Pancreas (tissue), 10 donors: ENCODE measurements around the gene OR52N5. TPM values are rescaled to one million over a fixed set of nuclear protein-coding genes. Genes with fewer than 3 reads are reported as not detected.

Experiments
- ATAC-seq, 4 donors: fragments of 200-7000 bp; cut with Tn5 transposase; one replicate each; pipeline versions ENCODE4 v1.8.0 to v1.9.1; 2020; ENCODE audit warnings: mild to moderate bottlenecking in 4 of 4, moderate library complexity in 4 of 4
- DNase-seq, 6 donors: peaks; one replicate each; pipeline ENCODE4 v3.0.0-alpha.2; 2020
- FAIRE-seq: peaks from 2 replicates; lab custom pipeline; 2012; peaks lifted over from hg19 to GRCh38; lab: Jason Lieb, UNC
- H3K27ac ChIP-seq, 4 donors: fragments of 200-600 bp; sonication (generic); 1 replicate in 3 of 4; 2 replicates in 1 of 4; pipeline versions ENCODE4 v1.5.0 to v1.8.0; 2020
- H3K27me3 ChIP-seq, 4 donors: fragments of 200-600 bp; one replicate each; pipeline ENCODE4 v1.8.0; 2021
- H3K36me3 ChIP-seq, 3 donors: fragments of 200-600 bp; sonication (generic) in 1 of 3; one replicate each; pipeline versions ENCODE4 v1.5.0 to v1.8.0; 2020 to 2021
- H3K4me1 ChIP-seq, 3 donors: fragments of 200-600 bp; one replicate each; pipeline ENCODE4 v1.8.0; 2021
- H3K4me3 ChIP-seq, 4 donors: fragments of 200-600 bp; sonication (generic) in 2 of 4; one replicate each; pipeline versions ENCODE4 v1.5.0 to v1.8.0; 2020 to 2021
- H3K9me3 ChIP-seq, 4 donors: fragments of 200-600 bp; one replicate each; pipeline ENCODE4 v1.8.0; 2021
- CTCF ChIP-seq, 4 donors: fragments of 200-600 bp; sonication (generic) in 3 of 4; IDR thresholded peaks; one replicate each; pipeline versions ENCODE4 v1.5.0 to v1.8.0; 2021; ENCODE audit warnings: antibody characterized with exemption in 4 of 4
- WGBS, 2 donors: extraction: QIAGEN DNeasy Blood & Tissue Kit; methylation state at CpG; one replicate each; pipeline ENCODE4 v1.1.7; 2013; 5-methylcytosine and 5-hydroxymethylcytosine counted together
- intact Hi-C, 3 donors: fragments of 100-400 bp; cut with DNase I; formaldehyde crosslinking; loops; one replicate each; pipeline versions ENCODE4 v1.11.1 to v1.14.2; 2022
- polyA plus RNA-seq, 2 donors: library from polyadenylated mRNA; stranded (reverse); fragments of 200-250 nt; gene quantifications; one replicate each; pipeline ENCODE4 v1.2.3, GENCODE V29; 2013
- total RNA-seq, 6 donors: library from RNA; stranded (reverse); fragmentation: NEBNext Ultra II Directional in 4 of 6; extraction: Animal tissue kit (Norgen Biotek cat#: 25700) in 4 of 6; gene quantifications; one replicate each; pipeline versions ENCODE4 v1.2.1 to v1.2.4, GENCODE V29; 2021 to 2023
- donor health status: healthy with polysubstance abuse.
- donor health status: DM: no; HTN: no; CAD: no; lungs with moderate emphysema.
- donor health status: DM: no; HTN: no; CAD: no.
- donor health status: control.
- donor health status: control.
- donor health status: Bipolar disorder and iron deficiency.
- donor health status: DM: yes; HTN: yes; CAD: no.
- donor health status: DM: no; HTN: no; CAD: no.
- donor health status: DM: no; HTN: no; CAD: no.
- donor health status: DM: yes; HTN: yes; CAD: no.

OR52N5 gene
- total and polyA plus RNA-seq, 8 donors: 0.12 TPM; not detected in 7

- no peak for TF ChIP-seq CTCF (IDR thresholded peaks at IDR 0.05)
- Histone ChIP-seq H3K36me3 (no peaks in the 10 kb centered on the region), H3K4me3 (no peak overlapping the region), H3K9me3 (no peaks in the 10 kb centered on the region), H3K4me1 (no peaks in the 10 kb centered on the region), H3K27ac (no peak overlapping the region), H3K27me3 (peaks cover 0 to 4% (median 0%) of the 10 kb centered on the region in 4 donors)
- DNase-seq: no peak
- intact Hi-C loops: no loop called here
- ATAC-seq: no peak
- no peak for FAIRE-seq
These were observed 46.1 kb downstream of the OR52N5 start for GRCh38 chr11:5737091-5737490.

GRCh38 chr11:5736396-5736795 lies 46.8 kb downstream of the OR52N5 start, which contains the start of gene OR56B1:
Gene OR56B1, plus strand, starts transcription at chr11:5736448. Its CDS starts 69 bp downstream, at chr11:5736517.
- intact Hi-C loops: no loop called here
- Histone ChIP-seq H3K4me1 (no peaks in the 10 kb centered on the region), H3K9me3 (no peaks in the 10 kb centered on the region), H3K27me3 (peaks cover 0 to 4% (median 0%) of the 10 kb centered on the region in 4 donors), H3K4me3 (no peak within 1 kb of the TSS), H3K36me3 (no peaks in the 10 kb centered on the region), H3K27ac (no peak within 1 kb of the TSS)
- TF ChIP-seq CTCF (IDR thresholded peaks at IDR 0.05): no peak
- FAIRE-seq: no peak
- 67 to 90% methylated on average over 1 of the region's 1 CpG for WGBS, 2 donors
- no peak for ATAC-seq
- no peak for DNase-seq

GRCh38 chr11:5727691-5728090 lies 55.5 kb downstream of the OR52N5 start:
- no peak for FAIRE-seq

GRCh38 chr11:5726351-5726750 lies 56.8 kb downstream of the OR52N5 start:
- TF ChIP-seq CTCF (IDR thresholded peaks at IDR 0.05): no peak
- intact Hi-C loops: no loop called here
- no peaks in the 10 kb centered on the region for H3K9me3 ChIP-seq
- no peak for FAIRE-seq
- 77 to 79% methylated on average over 1 of the region's 1 CpG for WGBS, 2 donors
- ATAC-seq: no peak
- H3K27ac ChIP-seq: no peak overlapping the region
- H3K4me1 ChIP-seq: no peaks in the 10 kb centered on the region
- no peaks in the 10 kb centered on the region for H3K36me3 ChIP-seq
- no peaks in the 10 kb centered on the region for H3K27me3 ChIP-seq
- H3K4me3 ChIP-seq: no peak overlapping the region
- no peak for DNase-seq

More at GRCh38 chr11:5727691-5728090, 55.5 kb downstream of the OR52N5 start:
- H3K36me3 ChIP-seq: no peaks in the 10 kb centered on the region
- H3K4me3 ChIP-seq: no peak overlapping the region
- no peak for DNase-seq
- H3K4me1 ChIP-seq: no peaks in the 10 kb centered on the region
- no peaks in the 10 kb centered on the region for H3K9me3 ChIP-seq
- WGBS, 2 donors: 70 to 91% methylated on average over 1 of the region's 1 CpG
- no peaks in the 10 kb centered on the region for H3K27me3 ChIP-seq
- no peak overlapping the region for H3K27ac ChIP-seq
- no peak for ATAC-seq
- no peak for TF ChIP-seq CTCF (IDR thresholded peaks at IDR 0.05)
- intact Hi-C loops: no loop called here

Other genes starting within 250 kb of the OR52N5 start
- gene OR52H1, start 234.8 kb downstream of the OR52N5 start, total RNA-seq: under 1 TPM in 4 of 6 donors, not detected in 2; 0.17 to 0.31 (median 0.25) TPM
- not detected for gene OR52H1, start 234.8 kb downstream of the OR52N5 start, polyA plus RNA-seq
- not detected for gene OR52B6, start 202.5 kb downstream of the OR52N5 start, total RNA-seq
- not detected for gene OR52B6, start 202.5 kb downstream of the OR52N5 start, polyA plus RNA-seq
- 1 to 10 TPM in 4 of 6 donors, under 1 TPM in 2; 0.76 to 1.7 (median 1.4) TPM for gene TRIM6, start 186.7 kb downstream of the OR52N5 start, total RNA-seq
- gene TRIM6, start 186.7 kb downstream of the OR52N5 start, polyA plus RNA-seq: 1 to 10 TPM; 1.1 to 1.7 TPM
- 1 to 10 TPM in 4 of 6 donors, under 1 TPM in 2; 0.54 to 5.6 (median 1.6) TPM for gene TRIM34, start 158.4 kb downstream of the OR52N5 start, total RNA-seq
- gene TRIM34, start 158.4 kb downstream of the OR52N5 start, polyA plus RNA-seq: 1 to 10 TPM; 1.6 to 3.2 TPM
- gene TRIM5, start 98.3 kb downstream of the OR52N5 start, total RNA-seq: 10 to 100 TPM; 16.1 to 23.8 (median 18.8) TPM
- gene TRIM5, start 98.3 kb downstream of the OR52N5 start, polyA plus RNA-seq: 1 to 10 TPM; 6.4 to 9.8 TPM
- 10 to 100 TPM in 4 of 6 donors, 1 to 10 TPM in 2; 4.1 to 24.7 (median 11.6) TPM for gene TRIM22, start 93.6 kb downstream of the OR52N5 start, total RNA-seq
- 1 to 10 TPM; 9.1 to 9.5 TPM for gene TRIM22, start 93.6 kb downstream of the OR52N5 start, polyA plus RNA-seq
- not detected for gene OR56B1, start 46.9 kb downstream of the OR52N5 start, total RNA-seq
- not detected for gene OR56B1, start 46.9 kb downstream of the OR52N5 start, polyA plus RNA-seq
- not detected for gene OR52N4, start 29.1 kb downstream of the OR52N5 start, total RNA-seq
- under 1 TPM in 1 of 2 donors, not detected in 1; 0.07 TPM for gene OR52N4, start 29.1 kb downstream of the OR52N5 start, polyA plus RNA-seq
- under 1 TPM in 1 of 6 donors, not detected in 5; 0.09 TPM for gene OR52N1, start 7.9 kb upstream of the OR52N5 start, total RNA-seq
- gene OR52N1, start 7.9 kb upstream of the OR52N5 start, polyA plus RNA-seq: not detected
- under 1 TPM in 2 of 6 donors, not detected in 4; 0.19 to 0.31 TPM for gene OR52N2, start 25.6 kb upstream of the OR52N5 start, total RNA-seq
- not detected for gene OR52N2, start 25.6 kb upstream of the OR52N5 start, polyA plus RNA-seq
- gene OR52E6, start 58.5 kb upstream of the OR52N5 start, total RNA-seq: not detected
- not detected for gene OR52E6, start 58.5 kb upstream of the OR52N5 start, polyA plus RNA-seq
- gene OR52E8, start 74.3 kb upstream of the OR52N5 start, total RNA-seq: not detected
- gene OR52E8, start 74.3 kb upstream of the OR52N5 start, polyA plus RNA-seq: not detected
- not detected for gene OR52E4, start 97.3 kb upstream of the OR52N5 start, total RNA-seq
- not detected for gene OR52E4, start 97.3 kb upstream of the OR52N5 start, polyA plus RNA-seq
- not detected for gene OR52E5, start 109.9 kb upstream of the OR52N5 start, total RNA-seq
- not detected for gene OR52E5, start 109.9 kb upstream of the OR52N5 start, polyA plus RNA-seq
- not detected for gene OR56A3, start 158.9 kb upstream of the OR52N5 start, total RNA-seq
- not detected for gene OR56A3, start 158.9 kb upstream of the OR52N5 start, polyA plus RNA-seq
- not detected for gene OR56A5, start 185.1 kb upstream of the OR52N5 start, total RNA-seq
- not detected for gene OR56A5, start 185.1 kb upstream of the OR52N5 start, polyA plus RNA-seq
- gene OR52L1, start 203.6 kb upstream of the OR52N5 start, total RNA-seq: not detected
- gene OR52L1, start 203.6 kb upstream of the OR52N5 start, polyA plus RNA-seq: not detected
- under 1 TPM in 1 of 6 donors, not detected in 5; 0.06 TPM for gene OR56A4, start 223.6 kb upstream of the OR52N5 start, total RNA-seq
- gene OR56A4, start 223.6 kb upstream of the OR52N5 start, polyA plus RNA-seq: not detected
- gene OR56A1, start 247.4 kb upstream of the OR52N5 start, total RNA-seq: not detected
- not detected for gene OR56A1, start 247.4 kb upstream of the OR52N5 start, polyA plus RNA-seq